Neural cell (in vitro differentiated cells): ENCODE results near the gene TAX1BP3. TPM values are rescaled to one million over a fixed set of nuclear protein-coding genes. Genes with fewer than 3 reads are reported as not detected.

Experiments used
- H2AFZ ChIP-seq: fragments of 200-600, 300-800 bp; sonication (generic), shearing (Covaris generic); 2 replicates; pipeline ENCODE4 v1.6.0; 2014; ENCODE audit warnings: low read depth, mild to moderate bottlenecking, antibody characterized with exemption, low read length, moderate library complexity
- H3F3A ChIP-seq: fragments of 200-600 bp; shearing (Covaris generic); 2 replicates; pipeline ENCODE4 v1.6.1; 2016; ENCODE audit warnings: mild to moderate bottlenecking, moderate library complexity, mixed read lengths, antibody characterized with exemption, low read length; ENCODE audit not compliant: insufficient read depth, poor library complexity, severe bottlenecking
- H3K27ac ChIP-seq: fragments of 200-600, 300-800 bp; sonication (generic), shearing (Covaris generic); 2 replicates; pipeline ENCODE4 v1.5.1; 2014; ENCODE audit warnings: mild to moderate bottlenecking, low read length, moderate library complexity
- H3K27me3 ChIP-seq: fragments of 300-800, 200-600 bp; sonication (generic), shearing (Covaris generic); 2 replicates; pipeline ENCODE4 v1.6.0; 2014; ENCODE audit warnings: mild to moderate bottlenecking, low read depth, low read length, moderate library complexity; ENCODE audit not compliant: insufficient read depth
- H3K36me3 ChIP-seq: fragments of 300-800, 200-600 bp; sonication (generic), shearing (Covaris generic); 2 replicates; pipeline ENCODE4 v1.5.1; 2014; ENCODE audit warnings: mild to moderate bottlenecking, antibody characterized with exemption, low read length, moderate library complexity; ENCODE audit not compliant: insufficient read depth
- H3K4me2 ChIP-seq: fragments of 300-800, 200-600 bp; sonication (generic), shearing (Covaris generic); 2 replicates; pipeline ENCODE4 v1.6.0; 2014; ENCODE audit warnings: mild to moderate bottlenecking, low read length
- H3K4me3 ChIP-seq: fragments of 300-800, 200-600 bp; sonication (generic), shearing (Covaris generic); 2 replicates; pipeline ENCODE4 v1.5.1; 2014; ENCODE audit warnings: mild to moderate bottlenecking, low read length, moderate library complexity
- H3K79me2 ChIP-seq: fragments of 200-600 bp; shearing (Covaris generic); replicated peaks from 2 replicates; pipeline ENCODE4 v1.6.0; 2014; ENCODE audit warnings: mild to moderate bottlenecking, low read length, moderate library complexity; ENCODE audit not compliant: insufficient read depth
- H3K9ac ChIP-seq: fragments of 300-800, 200-600 bp; sonication (generic), shearing (Covaris generic); 2 replicates; pipeline ENCODE4 v1.6.1; 2016; ENCODE audit warnings: mild to moderate bottlenecking, low read length, mixed read lengths
- H3K9me2 ChIP-seq: fragments of 200-600 bp; shearing (Covaris generic); 2 replicates; pipeline ENCODE4 v1.6.1; 2016; ENCODE audit warnings: mild to moderate bottlenecking, low read length, mixed read lengths; ENCODE audit not compliant: insufficient read depth
- H3K9me3 ChIP-seq: fragments of 200-600, 300-800 bp; sonication (generic), shearing (Covaris generic); 2 replicates; pipeline ENCODE4 v1.6.1; 2016; ENCODE audit warnings: mild to moderate bottlenecking, mixed run types, low read length, moderate library complexity, mixed read lengths
- H4K20me1 ChIP-seq: fragments of 200-600 bp; shearing (Covaris generic); 2 replicates; pipeline ENCODE4 v1.6.1; 2016; ENCODE audit warnings: mild to moderate bottlenecking, mixed run types; ENCODE audit not compliant: insufficient read depth
- CTCF ChIP-seq: fragments of 450-650 bp; IDR thresholded peaks from 2 replicates; pipeline ENCODE4 v1.5.1; 2014; ENCODE audit warnings: antibody characterized with exemption, mild to moderate bottlenecking, moderate library complexity; ENCODE audit not compliant: poor library complexity, severe bottlenecking
- EP300 ChIP-seq: fragments of 450-650 bp; conservative IDR thresholded peaks from 2 replicates; pipeline ENCODE4 v1.6.1; 2014; ENCODE audit warnings: antibody characterized with exemption, mild to moderate bottlenecking, moderate library complexity; ENCODE audit not compliant: poor library complexity, severe bottlenecking
- EZH2 ChIP-seq: fragments of 200-600, 300-800 bp; shearing (Covaris generic), sonication (generic); IDR thresholded peaks from 2 replicates; pipeline ENCODE4 v1.6.1; 2014; ENCODE audit warnings: antibody characterized with exemption, low read length, borderline replicate concordance, mild to moderate bottlenecking; ENCODE audit not compliant: insufficient read depth, poor library complexity, severe bottlenecking
- MXI1 ChIP-seq: fragments of 450-650 bp; conservative IDR thresholded peaks from 2 replicates; pipeline ENCODE4 v1.6.1; 2014; ENCODE audit warnings: antibody characterized with exemption, mild to moderate bottlenecking; ENCODE audit not compliant: poor library complexity, severe bottlenecking
- POLR2AphosphoS5 ChIP-seq: IDR thresholded peaks from 2 replicates; pipeline ENCODE4 v1.6.1; 2012
- RAD21 ChIP-seq: fragments of 450-650 bp; conservative IDR thresholded peaks from 2 replicates; pipeline ENCODE4 v1.6.1; 2014; ENCODE audit warnings: antibody characterized with exemption, mild to moderate bottlenecking, moderate library complexity
- REST ChIP-seq: IDR thresholded peaks from 2 replicates; pipeline ENCODE4 v1.6.1; 2012; ENCODE audit warnings: borderline replicate concordance
- SMC3 ChIP-seq: fragments of 450-650 bp; conservative IDR thresholded peaks from 2 replicates; pipeline ENCODE4 v1.6.1; 2014; ENCODE audit warnings: antibody characterized with exemption, mild to moderate bottlenecking, moderate library complexity; ENCODE audit not compliant: poor library complexity
- TAF1 ChIP-seq: IDR thresholded peaks from 2 replicates; pipeline ENCODE4 v1.6.1; 2012; ENCODE audit warnings: low read depth
- polyA plus RNA-seq: library from polyadenylated mRNA; depleted of rRNA; stranded (reverse); fragments of >200 nt; gene quantifications from 2 replicates; pipeline ENCODE4 v1.2.3, GENCODE V29; 2014

TAX1BP3 gene
- polyA plus RNA-seq, 1 donor from 2014 or later, result 79.2 TPM

DNA sequence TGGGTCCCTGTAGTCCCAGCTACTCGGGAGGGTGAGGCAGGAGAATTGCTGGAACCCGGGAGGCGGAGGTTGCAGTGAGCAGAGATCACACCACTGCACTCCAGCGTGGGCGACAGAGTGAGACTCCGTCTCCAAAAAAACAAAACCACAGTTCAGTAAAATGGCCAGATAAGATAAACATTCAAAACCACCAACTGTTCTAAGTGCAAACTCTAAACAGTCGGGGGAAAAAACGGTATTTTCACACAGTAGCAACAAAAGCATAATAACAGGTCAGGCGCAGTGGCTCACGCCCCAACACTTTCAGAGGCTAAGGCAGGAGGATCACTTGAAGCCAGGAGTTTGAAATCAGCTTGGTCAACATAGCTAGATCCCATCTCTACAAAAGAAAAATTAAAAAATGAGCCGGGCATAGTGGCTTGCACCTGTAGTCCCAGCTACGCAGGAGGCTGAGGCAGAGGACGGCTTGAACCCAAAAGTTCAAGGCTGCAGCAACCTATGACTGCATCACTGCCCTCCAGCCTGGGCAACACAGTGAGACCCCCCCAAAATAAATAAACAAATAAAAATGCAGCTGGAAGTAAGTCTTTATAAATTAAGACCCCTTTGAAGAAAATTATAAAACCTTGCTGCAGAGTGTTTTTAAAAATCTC is 44.6 kb upstream of the TAX1BP3 start:
- Histone ChIP-seq H3K9ac (no peak overlapping the region), H3K27ac (no peak overlapping the region), H3F3A (no peaks in the 10 kb centered on the region), H2AFZ (no peak overlapping the region), H3K36me3 (peaks cover 4% of the 10 kb centered on the region), H3K4me3 (no peak overlapping the region), H3K9me2 (no peaks in the 10 kb centered on the region), H3K9me3 (no peaks in the 10 kb centered on the region), H3K27me3 (no peaks in the 10 kb centered on the region), H4K20me1 (no peaks in the 10 kb centered on the region), H3K79me2 (no peaks in the 10 kb centered on the region), H3K4me2 (no peak overlapping the region)
- no peak for TF ChIP-seq TAF1
- TF ChIP-seq CTCF, result no peak
- no peak for TF ChIP-seq MXI1
- no peak for TF ChIP-seq RAD21

- H3K4me3 ChIP-seq, result no peak overlapping the region
- H3K79me2 ChIP-seq, result no peaks in the 10 kb centered on the region
- H3K27me3 ChIP-seq, result no peaks in the 10 kb centered on the region
- no peak overlapping the region for H2AFZ ChIP-seq
- H3K9ac ChIP-seq, result no peak overlapping the region
- H3K4me2 ChIP-seq, result no peak overlapping the region
- peaks cover 4% of the 10 kb centered on the region for H3K36me3 ChIP-seq
- no peaks in the 10 kb centered on the region for H3F3A ChIP-seq
- no peaks in the 10 kb centered on the region for H4K20me1 ChIP-seq
- H3K27ac ChIP-seq, result no peak overlapping the region
- H3K9me2 ChIP-seq, result no peaks in the 10 kb centered on the region
- no peaks in the 10 kb centered on the region for H3K9me3 ChIP-seq
- TF ChIP-seq RAD21, result no peak
- TF ChIP-seq POLR2AphosphoS5, result no peak
- TF ChIP-seq SMC3, result no peak
- no peak for TF ChIP-seq EP300
- TF ChIP-seq MXI1, result no peak
- no peak for TF ChIP-seq EZH2
- no peak for TF ChIP-seq CTCF
- no peak for TF ChIP-seq TAF1
Observed at GRCh38 chr17:3710951-3711383, 42.6 kb upstream of the TAX1BP3 start.

- Histone ChIP-seq H3K4me3 (no peak overlapping the region), H2AFZ (no peak overlapping the region), H3K27me3 (no peaks in the 10 kb centered on the region), H3K9me2 (no peaks in the 10 kb centered on the region), H3K4me2 (no peak overlapping the region), H3K27ac (no peak overlapping the region), H3K9ac (no peak overlapping the region), H3K79me2 (no peaks in the 10 kb centered on the region), H4K20me1 (no peaks in the 10 kb centered on the region), H3F3A (no peaks in the 10 kb centered on the region), H3K36me3 (no peaks in the 10 kb centered on the region), H3K9me3 (no peaks in the 10 kb centered on the region)
- TF ChIP-seq RAD21 (no peak), REST (no peak), CTCF (no peak), POLR2AphosphoS5 (no peak), SMC3 (no peak), TAF1 (no peak), EP300 (no peak), MXI1 (no peak), EZH2 (no peak)
Observed at GRCh38 chr17:3708366-3708765, 40.0 kb upstream of the TAX1BP3 start.
